ENCODE data around the gene CERS5. TPM values are rescaled to one million over a fixed set of nuclear protein-coding genes. Genes with fewer than 3 reads are reported as not detected.

The CERS5 gene
- total RNA-seq, 1 experiment from 2014 or later = 58.1 TPM

DNA sequence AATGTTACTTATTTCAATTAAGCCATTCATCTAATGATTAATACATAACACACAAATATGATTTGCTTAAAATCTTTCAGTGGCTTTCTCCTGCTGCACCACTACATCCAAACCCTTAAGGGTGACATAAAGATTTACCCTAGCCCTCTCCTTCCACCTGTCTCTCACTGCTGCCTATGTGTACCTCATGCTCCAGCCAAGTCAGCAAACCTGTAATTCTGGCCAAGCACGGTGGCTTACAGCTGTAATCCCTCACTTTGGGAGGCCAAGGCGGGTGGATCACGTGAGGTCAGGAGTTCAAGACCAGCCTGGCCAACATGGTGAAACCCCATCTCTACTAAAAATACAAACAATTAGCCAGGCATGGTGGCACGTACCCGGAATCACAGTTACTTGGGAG, 31.7 kb upstream of the CERS5 start:
- no peaks in the 10 kb centered on the region for H3K9me3 Mint-ChIP-seq (ENCODE audit: unreplicated experiment)
- CTCF ChIA-PET = interaction anchor here (0.6 to 1.3 kb wide), 2 partner anchors 29 to 116 kb away, joined by 3 to 4 read pairs; no protein-coding TSS in a partner anchor
- peaks cover 15% of the 10 kb centered on the region for H3K4me1 Mint-ChIP-seq (ENCODE audit: insufficient read depth, unreplicated experiment)
- DNase-seq (ENCODE audit: unreplicated experiment) = no peak
- POLR2A ChIA-PET = interaction anchor here (0.9 to 1.8 kb wide), 3 partner anchors 15 to 129 kb away, joined by 3 read pairs; no protein-coding TSS in a partner anchor
- BruUV-seq (replicated peaks) = no TSS peak
- H3K36me3 Mint-ChIP-seq (ENCODE audit: insufficient read depth, unreplicated experiment) = peaks cover 37% of the 10 kb centered on the region
- TF ChIP-seq, protein P1, sequence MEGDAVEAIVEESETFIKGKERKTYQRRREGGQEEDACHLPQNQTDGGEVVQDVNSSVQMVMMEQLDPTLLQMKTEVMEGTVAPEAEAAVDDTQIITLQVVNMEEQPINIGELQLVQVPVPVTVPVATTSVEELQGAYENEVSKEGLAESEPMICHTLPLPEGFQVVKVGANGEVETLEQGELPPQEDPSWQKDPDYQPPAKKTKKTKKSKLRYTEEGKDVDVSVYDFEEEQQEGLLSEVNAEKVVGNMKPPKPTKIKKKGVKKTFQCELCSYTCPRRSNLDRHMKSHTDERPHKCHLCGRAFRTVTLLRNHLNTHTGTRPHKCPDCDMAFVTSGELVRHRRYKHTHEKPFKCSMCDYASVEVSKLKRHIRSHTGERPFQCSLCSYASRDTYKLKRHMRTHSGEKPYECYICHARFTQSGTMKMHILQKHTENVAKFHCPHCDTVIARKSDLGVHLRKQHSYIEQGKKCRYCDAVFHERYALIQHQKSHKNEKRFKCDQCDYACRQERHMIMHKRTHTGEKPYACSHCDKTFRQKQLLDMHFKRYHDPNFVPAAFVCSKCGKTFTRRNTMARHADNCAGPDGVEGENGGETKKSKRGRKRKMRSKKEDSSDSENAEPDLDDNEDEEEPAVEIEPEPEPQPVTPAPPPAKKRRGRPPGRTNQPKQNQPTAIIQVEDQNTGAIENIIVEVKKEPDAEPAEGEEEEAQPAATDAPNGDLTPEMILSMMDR (IDR thresholded peaks at IDR 0.05; ENCODE audit: unreplicated experiment) = no peak
- H3K27ac Mint-ChIP-seq (ENCODE audit: low read depth, unreplicated experiment) = no peak overlapping the region
- H3K4me3 Mint-ChIP-seq (ENCODE audit: unreplicated experiment) = no peak overlapping the region
- intact Hi-C loops (cut with micrococcal nuclease) = no loop called here
- no peaks in the 10 kb centered on the region for H3K27me3 Mint-ChIP-seq (ENCODE audit: insufficient read depth, unreplicated experiment)

DNA sequence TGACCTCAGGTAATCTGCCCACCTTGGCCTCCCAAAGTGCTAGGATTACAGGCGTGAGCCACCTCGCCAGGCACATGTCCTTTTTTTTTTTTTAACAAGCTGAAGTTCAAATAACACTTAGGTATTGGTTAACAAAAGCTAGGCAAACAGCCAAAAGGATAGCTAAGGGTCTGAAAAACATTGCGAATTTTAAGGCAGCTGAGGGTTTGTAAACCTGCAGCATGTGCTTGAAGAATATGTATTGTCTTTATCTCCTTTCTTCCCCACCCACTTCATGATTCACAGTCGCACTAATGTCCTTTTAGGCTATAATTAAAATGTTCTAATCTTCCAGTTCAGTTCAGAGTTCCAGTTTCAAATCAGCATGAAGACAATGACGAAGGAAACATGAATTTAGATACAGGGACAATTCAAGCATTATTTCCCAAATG, 30.1 kb upstream of the CERS5 start:
- intact Hi-C loops (cut with micrococcal nuclease) = no loop called here
- CTCF ChIA-PET = interaction anchor here (0.6 to 0.7 kb wide), 2 partner anchors 19 to 61 kb away, joined by 3 read pairs; no protein-coding TSS in a partner anchor

DNA sequence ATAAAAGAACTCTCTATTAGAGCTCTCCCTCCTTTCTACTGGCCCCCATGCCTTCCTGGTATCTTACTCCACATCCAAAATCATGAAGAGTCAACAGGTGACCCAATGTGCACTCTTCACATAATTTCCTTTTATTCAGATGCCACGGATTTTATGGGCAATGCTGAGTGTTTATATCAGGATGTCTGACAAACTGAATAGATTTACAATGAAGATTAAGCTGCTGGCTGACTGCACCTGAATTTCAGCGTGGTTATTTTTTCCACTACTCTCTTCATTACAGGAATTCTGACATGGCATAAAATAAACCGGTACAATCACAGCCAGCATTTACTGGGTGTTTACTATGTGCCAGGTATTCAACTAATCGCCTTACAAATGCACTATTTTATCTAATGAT, 29.4 kb upstream of the CERS5 start:
- ChIA-PET POLR2A (interaction anchor here (0.8 to 1.7 kb wide), 2 partner anchors 9 to 25 kb away, joined by 3 to 5 read pairs; no protein-coding TSS in a partner anchor), CTCF (interaction anchor here (0.6 kb wide), 1 partner anchor 176 kb away, joined by 3 read pairs; no protein-coding TSS in a partner anchor)
- Mint-ChIP-seq H3K4me1 (ENCODE audit: insufficient read depth, unreplicated experiment) (no peaks in the 10 kb centered on the region), H3K36me3 (ENCODE audit: insufficient read depth, unreplicated experiment) (peaks cover 53% of the 10 kb centered on the region), H3K27ac (ENCODE audit: low read depth, unreplicated experiment) (no peak overlapping the region), H3K27me3 (ENCODE audit: insufficient read depth, unreplicated experiment) (no peaks in the 10 kb centered on the region), H3K9me3 (ENCODE audit: unreplicated experiment) (no peaks in the 10 kb centered on the region), H3K4me3 (ENCODE audit: unreplicated experiment) (no peak overlapping the region)
- TF ChIP-seq, protein P1 (IDR thresholded peaks at IDR 0.05; ENCODE audit: unreplicated experiment) = no peak
- BruUV-seq (replicated peaks) = no TSS peak
- no peak for DNase-seq (ENCODE audit: unreplicated experiment)
- intact Hi-C loops (cut with micrococcal nuclease) = no loop called here

More for the DNA sequence above, 30.1 kb upstream of the CERS5 start:
- no peak overlapping the region for H3K27ac Mint-ChIP-seq (ENCODE audit: low read depth, unreplicated experiment)
- H3K27me3 Mint-ChIP-seq (ENCODE audit: insufficient read depth, unreplicated experiment) = no peaks in the 10 kb centered on the region
- no peak for DNase-seq (ENCODE audit: unreplicated experiment)
- no peaks in the 10 kb centered on the region for H3K9me3 Mint-ChIP-seq (ENCODE audit: unreplicated experiment)
- H3K36me3 Mint-ChIP-seq (ENCODE audit: insufficient read depth, unreplicated experiment) = peaks cover 46% of the 10 kb centered on the region
- TF ChIP-seq, protein P1 (IDR thresholded peaks at IDR 0.05; ENCODE audit: unreplicated experiment) = no peak
- BruUV-seq (replicated peaks) = no TSS peak
- peaks cover 7% of the 10 kb centered on the region for H3K4me1 Mint-ChIP-seq (ENCODE audit: insufficient read depth, unreplicated experiment)
- H3K4me3 Mint-ChIP-seq (ENCODE audit: unreplicated experiment) = no peak overlapping the region
- POLR2A ChIA-PET = interaction anchor here (1.7 kb wide), 1 partner anchor 9 kb away, joined by 5 read pairs; no protein-coding TSS in a partner anchor

DNA sequence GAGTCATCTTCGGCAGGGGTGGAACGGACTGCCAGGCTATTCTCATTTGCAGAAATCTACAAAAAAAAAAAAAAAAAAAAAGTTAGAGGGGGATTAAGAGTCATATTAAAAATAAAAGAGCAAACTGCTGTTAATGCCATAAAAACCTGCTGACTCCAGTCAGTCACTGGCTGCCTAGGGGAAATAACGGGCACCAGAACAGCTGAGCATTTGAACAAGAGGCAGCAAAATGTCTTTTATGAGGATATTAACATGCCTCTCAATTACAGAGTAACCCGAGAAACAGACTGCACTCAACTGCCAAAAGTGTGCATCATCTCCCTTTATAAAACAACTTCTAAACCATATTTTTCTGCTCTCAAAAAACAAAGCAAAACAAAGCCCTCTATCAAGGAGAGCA, 28.7 kb upstream of the CERS5 start:
- Mint-ChIP-seq H3K9me3 (ENCODE audit: unreplicated experiment) (no peaks in the 10 kb centered on the region), H3K27ac (ENCODE audit: low read depth, unreplicated experiment) (no peak overlapping the region), H3K4me1 (ENCODE audit: insufficient read depth, unreplicated experiment) (no peaks in the 10 kb centered on the region), H3K27me3 (ENCODE audit: insufficient read depth, unreplicated experiment) (no peaks in the 10 kb centered on the region), H3K4me3 (ENCODE audit: unreplicated experiment) (no peak overlapping the region), H3K36me3 (ENCODE audit: insufficient read depth, unreplicated experiment) (peaks cover 58% of the 10 kb centered on the region)
- ChIA-PET POLR2A (interaction anchor here (0.6 to 1.7 kb wide), 5 partner anchors 8 to 216 kb away, joined by 3 to 5 read pairs (median 5); partner anchors contain the start of gene CERS5), CTCF (no interaction called here)
- no peak for DNase-seq (ENCODE audit: unreplicated experiment)
- BruUV-seq (replicated peaks) = no TSS peak
- TF ChIP-seq, protein P1 (IDR thresholded peaks at IDR 0.05; ENCODE audit: unreplicated experiment) = no peak
- intact Hi-C loops (cut with micrococcal nuclease) = no loop called here
